Measurements from ENCODE around the gene POLR1G. TPM values are rescaled to one million over a fixed set of nuclear protein-coding genes. Genes with fewer than 3 reads are reported as not detected.

Gene POLR1G
- total and polyA plus RNA-seq, 2 experiments from 2014 or later, result 33.0 to 85.9 TPM

GRCh38 chr19:45451131-45451849, 44.8 kb downstream of the POLR1G start:
- peaks cover 26% of the 10 kb centered on the region for H3F3A ChIP-seq (replicated peaks; ENCODE audit: low read depth)
- DNase-seq (ENCODE audit: low spot score), result peak; percentile 53
- no peak overlapping the region for H3K27ac ChIP-seq (ENCODE audit: low read depth)
- TF ChIP-seq ZNF462 (CRISPR knock-in tag; IDR thresholded peaks at IDR 0.05) (no peak), EZH2 (IDR thresholded peaks at IDR 0.05; ENCODE audit: low read depth, unreplicated experiment) (no peak), POLR2AphosphoS5 (IDR thresholded peaks at IDR 0.05; ENCODE audit: low read depth) (no peak), ETS1 (IDR thresholded peaks at IDR 0.05) (no peak), ZNF114 (CRISPR knock-in tag; IDR thresholded peaks at IDR 0.05) (no peak), CTCF (conservative IDR thresholded peaks at IDR 0.05; ENCODE audit: low read depth in 2 of 2) (no peak), REST (IDR thresholded peaks at IDR 0.05; ENCODE audit: unreplicated experiment) (no peak), JUNB (IDR thresholded peaks at IDR 0.05; ENCODE audit: unreplicated experiment) (no peak), CREB1 (CRISPR knock-in tag; IDR thresholded peaks at IDR 0.05; ENCODE audit: low read depth) (no peak), NANOG (IDR thresholded peaks at IDR 0.05; ENCODE audit: borderline replicate concordance) (no peak), ZNF331 (CRISPR knock-in tag; IDR thresholded peaks at IDR 0.05; ENCODE audit: low read depth) (no peak), STAT1 (IDR thresholded peaks at IDR 0.05; ENCODE audit: unreplicated experiment) (no peak), EZH2phosphoT487 (IDR thresholded peaks at IDR 0.05; ENCODE audit: unreplicated experiment) (no peak)
- H3K36me3 Mint-ChIP-seq (ENCODE audit: low read depth), result no peaks in the 10 kb centered on the region; the same call in 2 of the 3 replicates
- no peaks in the 10 kb centered on the region for H3K9me2 ChIP-seq (ENCODE audit: insufficient read depth)
- H3K27ac Mint-ChIP-seq, result peak overlapping the region; percentile 34; the same call in 1 of the 2 replicates
- peak overlapping the region; percentile 80 for H3K4me2 ChIP-seq
- H3K36me3 ChIP-seq (ENCODE audit: insufficient read depth), result no peaks in the 10 kb centered on the region
- peaks cover 23% of the 10 kb centered on the region for H3K4me1 Mint-ChIP-seq
- H4K20me1 ChIP-seq (replicated peaks; ENCODE audit: insufficient read depth), result no peaks in the 10 kb centered on the region
- peaks cover 38% of the 10 kb centered on the region for H3K27me3 Mint-ChIP-seq (ENCODE audit: insufficient read depth, low read depth, poor library complexity)
- H3K9me3 Mint-ChIP-seq, result peaks cover 10% of the 10 kb centered on the region
- H3K4me1 ChIP-seq (ENCODE audit: insufficient read depth), result peaks cover 8% of the 10 kb centered on the region; the same call in 1 of the 2 replicates
- H2AFZ ChIP-seq, result peak overlapping the region; percentile 96
- no peak for ATAC-seq
- peaks cover 41% of the 10 kb centered on the region for H3K27me3 ChIP-seq (ENCODE audit: insufficient read depth)
- no peaks in the 10 kb centered on the region for H3K79me2 ChIP-seq (replicated peaks; ENCODE audit: insufficient read depth)
- peak overlapping the region; percentile 59 for H3K4me3 ChIP-seq
- peak overlapping the region; percentile 79 for H3K4me3 Mint-ChIP-seq
